Activated CD4-positive, alpha-beta T cell treated with anti-CD3 and anti-CD28 coated beads for 36 hours (primary cell): Measurements from ENCODE around the gene HBS1L. TPM values are rescaled to one million over a fixed set of nuclear protein-coding genes. Genes with fewer than 3 reads are reported as not detected.

Experiments
- ATAC-seq: fragments of 200-7000 bp; cut with Tn5 transposase; one replicate; pipeline ENCODE4 v1.10.0; 2021; ENCODE audit warnings: mild to moderate bottlenecking, moderate library complexity
- CTCF ChIA-PET: fragments of 350-600 bp; sonication (Branson Sonifier 250); formaldehyde crosslinking; loops from one replicate; lab custom pipeline; 2021; ENCODE audit warnings: antibody characterized with exemption; lab: Charles Lee
- POLR2A ChIA-PET: fragments of 350-600 bp; sonication (Branson Sonifier 250); formaldehyde crosslinking; loops from one replicate; lab custom pipeline; 2021; ENCODE audit warnings: antibody characterized with exemption, inconsistent platforms; lab: Charles Lee
- DNase-seq: peaks from one replicate; pipeline ENCODE4 v3.0.0-alpha.2; 2020
- H3K27ac Mint-ChIP-seq: one replicate; pipeline ENCODE4 v1.8.0; 2021; ENCODE audit warnings: mixed read lengths
- H3K27me3 Mint-ChIP-seq: one replicate; pipeline ENCODE4 v1.8.0; 2021; ENCODE audit warnings: mixed read lengths
- H3K36me3 Mint-ChIP-seq: one replicate; pipeline ENCODE4 v1.8.0; 2021; ENCODE audit warnings: low read depth, mixed read lengths
- H3K4me1 Mint-ChIP-seq: one replicate; pipeline ENCODE4 v1.8.0; 2021; ENCODE audit warnings: mixed read lengths
- H3K4me3 Mint-ChIP-seq: one replicate; pipeline ENCODE4 v1.8.0; 2021; ENCODE audit warnings: mild to moderate bottlenecking, moderate library complexity, mixed read lengths
- H3K9me3 Mint-ChIP-seq: one replicate; pipeline ENCODE4 v1.8.0; 2021; ENCODE audit warnings: low read depth, mixed read lengths
- intact Hi-C, 2 experiments: fragments of 100-400 bp; cut with DNase I in 1 of 2; cut with micrococcal nuclease in 1 of 2; formaldehyde crosslinking; loops; one replicate each; pipeline versions ENCODE4 v1.14.2 to v1.15.1; 2022 to 2024; cut with DNase I, micrococcal nuclease
- total RNA-seq, 2 experiments: library from RNA; stranded (reverse); gene quantifications; one replicate each; pipeline ENCODE4 v1.2.3, GENCODE V29; 2021

The HBS1L gene
- total RNA-seq: 100 to 1,000 TPM; 133 to 141 TPM

GRCh38 chr6:135054569-135055498 lies at the start of gene HBS1L:
Gene HBS1L, minus strand, starts transcription at chr6:135054822. Its CDS starts 131 bp downstream, at chr6:135054691.
- Mint-ChIP-seq H3K36me3 (peaks cover 11% of the 10 kb centered on the region), H3K27me3 (no peaks in the 10 kb centered on the region), H3K4me3 (peak within 1 kb of the TSS; percentile 94), H3K4me1 (peaks cover 22% of the 10 kb centered on the region), H3K9me3 (no peaks in the 10 kb centered on the region), H3K27ac (peak within 1 kb of the TSS; percentile 96)
- peak; percentile 99 for DNase-seq
- peak; percentile 96 for ATAC-seq
- POLR2A ChIA-PET: interaction anchor here (0.6 to 1.8 kb wide), 11 partner anchors 9 to 584 kb away, joined by 3 to 14 read pairs (median 5); partner anchors contain the start of gene MYB
- intact Hi-C loops: loop anchor here (1.0 to 5.0 kb wide), 12 partner anchors 25 to 1234 kb away; partner anchors contain the start of gene BCLAF1 (in 1 of the 2)
- CTCF ChIA-PET: interaction anchor here (0.6 to 2.0 kb wide), 20 partner anchors 10 to 1624 kb away, joined by 3 to 9 read pairs (median 3); no protein-coding TSS in a partner anchor

GRCh38 chr6:135104199-135104598 lies 49.6 kb upstream of the HBS1L start:
- ChIA-PET CTCF (interaction anchor here (0.6 to 3.3 kb wide), 3 partner anchors 11 to 17 kb away, joined by 3 to 14 read pairs (median 7); no protein-coding TSS in a partner anchor), POLR2A (no interaction called here)
- H3K36me3 Mint-ChIP-seq: no peaks in the 10 kb centered on the region
- H3K9me3 Mint-ChIP-seq: no peaks in the 10 kb centered on the region
- no peak overlapping the region for H3K4me3 Mint-ChIP-seq
- intact Hi-C loops: no loop called here
- no peak for ATAC-seq
- H3K27me3 Mint-ChIP-seq: no peaks in the 10 kb centered on the region
- no peak for DNase-seq
- H3K4me1 Mint-ChIP-seq: peaks cover 44% of the 10 kb centered on the region
- no peak overlapping the region for H3K27ac Mint-ChIP-seq

- H3K4me3 Mint-ChIP-seq: no peak overlapping the region
- no peaks in the 10 kb centered on the region for H3K36me3 Mint-ChIP-seq
- H3K27me3 Mint-ChIP-seq: no peaks in the 10 kb centered on the region
- no peak overlapping the region for H3K27ac Mint-ChIP-seq
- no peaks in the 10 kb centered on the region for H3K9me3 Mint-ChIP-seq
- ChIA-PET CTCF (interaction anchor here (0.7 to 3.3 kb wide), 4 partner anchors 8 to 58 kb away, joined by 3 to 14 read pairs (median 3); no protein-coding TSS in a partner anchor), POLR2A (no interaction called here)
- H3K4me1 Mint-ChIP-seq: peaks cover 47% of the 10 kb centered on the region
- DNase-seq (no peak), ATAC-seq (no peak)
- intact Hi-C loops: no loop called here
Observed at GRCh38 chr6:135102191-135102590, 47.6 kb upstream of the HBS1L start.

- peaks cover 42% of the 10 kb centered on the region for H3K4me1 Mint-ChIP-seq
- no peak for DNase-seq
- intact Hi-C loops: no loop called here
- H3K36me3 Mint-ChIP-seq: no peaks in the 10 kb centered on the region
- no peak for ATAC-seq
- no peaks in the 10 kb centered on the region for H3K9me3 Mint-ChIP-seq
- no peak overlapping the region for H3K4me3 Mint-ChIP-seq
- H3K27me3 Mint-ChIP-seq: no peaks in the 10 kb centered on the region
- ChIA-PET CTCF (interaction anchor here (0.9 kb wide), 1 partner anchor 11 kb away, joined by 3 read pairs; no protein-coding TSS in a partner anchor), POLR2A (no interaction called here)
- no peak overlapping the region for H3K27ac Mint-ChIP-seq
Observed at GRCh38 chr6:135097172-135097571, 42.5 kb upstream of the HBS1L start.

- CTCF ChIA-PET: interaction anchor here (0.6 to 0.9 kb wide), 2 partner anchors 11 to 983 kb away, joined by 3 read pairs; no protein-coding TSS in a partner anchor
- POLR2A ChIA-PET: no interaction called here
- Mint-ChIP-seq H3K9me3 (no peaks in the 10 kb centered on the region), H3K4me1 (peaks cover 40% of the 10 kb centered on the region), H3K27me3 (no peaks in the 10 kb centered on the region), H3K27ac (no peak overlapping the region), H3K36me3 (no peaks in the 10 kb centered on the region), H3K4me3 (no peak overlapping the region)
- DNase-seq: no peak
- intact Hi-C loops: no loop called here
- ATAC-seq: no peak
Observed at GRCh38 chr6:135096403-135097130, 41.9 kb upstream of the HBS1L start.

GRCh38 chr6:135095716-135096115 lies 41.1 kb upstream of the HBS1L start:
- intact Hi-C loops: loop anchor here in 1 of 2 experiments (2.0 kb wide), 1 partner anchor 75 kb away; no protein-coding TSS in a partner anchor
- Mint-ChIP-seq H3K9me3 (no peaks in the 10 kb centered on the region), H3K4me1 (peaks cover 44% of the 10 kb centered on the region), H3K27me3 (no peaks in the 10 kb centered on the region), H3K4me3 (no peak overlapping the region), H3K36me3 (no peaks in the 10 kb centered on the region), H3K27ac (no peak overlapping the region)
- ChIA-PET CTCF (interaction anchor here (0.6 to 1.1 kb wide), 2 partner anchors 57 to 982 kb away, joined by 3 read pairs; no protein-coding TSS in a partner anchor), POLR2A (no interaction called here)
- DNase-seq (no peak), ATAC-seq (no peak)

- H3K4me1 Mint-ChIP-seq: peaks cover 57% of the 10 kb centered on the region
- intact Hi-C loops: loop anchor here (1.0 to 2.0 kb wide), 4 partner anchors 20 to 115 kb away; no protein-coding TSS in a partner anchor
- H3K36me3 Mint-ChIP-seq: no peaks in the 10 kb centered on the region
Observed at GRCh38 chr6:135094403-135094821, 39.8 kb upstream of the HBS1L start.

GRCh38 chr6:135093578-135093977 lies 39.0 kb upstream of the HBS1L start:
- Mint-ChIP-seq H3K27me3 (no peaks in the 10 kb centered on the region), H3K36me3 (no peaks in the 10 kb centered on the region), H3K27ac (peak overlapping the region; percentile 63), H3K4me1 (peaks cover 61% of the 10 kb centered on the region), H3K9me3 (no peaks in the 10 kb centered on the region), H3K4me3 (no peak overlapping the region)
- no peak for DNase-seq
- intact Hi-C loops: no loop called here
- ChIA-PET POLR2A (no interaction called here), CTCF (interaction anchor here (1.1 to 1.2 kb wide), 2 partner anchors 9 to 69 kb away, joined by 3 to 4 read pairs; no protein-coding TSS in a partner anchor)
- no peak for ATAC-seq

More at GRCh38 chr6:135094403-135094821, 39.8 kb upstream of the HBS1L start:
- POLR2A ChIA-PET: interaction anchor here (0.6 to 1.0 kb wide), 4 partner anchors 8 to 35 kb away, joined by 3 to 7 read pairs (median 4); no protein-coding TSS in a partner anchor
- CTCF ChIA-PET: interaction anchor here (0.6 to 1.3 kb wide), 8 partner anchors 8 to 122 kb away, joined by 3 to 4 read pairs (median 3); no protein-coding TSS in a partner anchor
- Mint-ChIP-seq H3K4me3 (no peak overlapping the region), H3K27ac (peak overlapping the region; percentile 79), H3K27me3 (no peaks in the 10 kb centered on the region), H3K9me3 (no peaks in the 10 kb centered on the region)
- ATAC-seq (peak; percentile 89), DNase-seq (peak; percentile 56)

- Mint-ChIP-seq H3K36me3 (no peaks in the 10 kb centered on the region), H3K4me3 (no peak overlapping the region), H3K9me3 (peaks cover 2% of the 10 kb centered on the region), H3K4me1 (peaks cover 69% of the 10 kb centered on the region), H3K27ac (peak overlapping the region; percentile 44), H3K27me3 (no peaks in the 10 kb centered on the region)
- ChIA-PET POLR2A (no interaction called here), CTCF (interaction anchor here (0.5 to 1.2 kb wide), 2 partner anchors 10 to 135 kb away, joined by 3 read pairs; no protein-coding TSS in a partner anchor)
- intact Hi-C loops: no loop called here
- ATAC-seq (no peak), DNase-seq (no peak)
Observed at GRCh38 chr6:135092724-135093123, 38.1 kb upstream of the HBS1L start.

- H3K4me1 Mint-ChIP-seq: peaks cover 88% of the 10 kb centered on the region
- H3K9me3 Mint-ChIP-seq: peaks cover 2% of the 10 kb centered on the region
- DNase-seq: no peak
- POLR2A ChIA-PET: no interaction called here
- no peak for ATAC-seq
- CTCF ChIA-PET: no interaction called here
- H3K27ac Mint-ChIP-seq: peak overlapping the region; percentile 93
- no peaks in the 10 kb centered on the region for H3K27me3 Mint-ChIP-seq
- intact Hi-C loops: loop anchor here (1.0 kb wide), 4 partner anchors 23 to 112 kb away; no protein-coding TSS in a partner anchor
- no peaks in the 10 kb centered on the region for H3K36me3 Mint-ChIP-seq
- no peak overlapping the region for H3K4me3 Mint-ChIP-seq
Observed at GRCh38 chr6:135090819-135091218, 36.2 kb upstream of the HBS1L start.
